ENCODE results near the gene SLC25A22. TPM values are rescaled to one million over a fixed set of nuclear protein-coding genes. Genes with fewer than 3 reads are reported as not detected.
A peak's percentile ranks its signal among the peaks of the same experiment; 100 is the strongest.

SLC25A22 gene
- total RNA-seq, 1 experiment from 2014 or later: 38.1 TPM

GRCh38 chr11:828506-829175 lies 30.6 kb upstream of the SLC25A22 start:
- Histone ChIP-seq H3K4me3 (ENCODE audit: low read depth, low read length, poor library complexity, severe bottlenecking) (no peak overlapping the region), H3K27me3 (replicated peaks; ENCODE audit: insufficient read depth, low read depth, low read length, poor library complexity) (no peaks in the 10 kb centered on the region), H3K36me3 (ENCODE audit: insufficient read depth, low read length, poor library complexity, severe bottlenecking) (peaks cover 4% of the 10 kb centered on the region), H3K27ac (ENCODE audit: low read depth, low read length, poor library complexity, severe bottlenecking) (no peak overlapping the region), H3K4me1 (ENCODE audit: insufficient read depth, low read length, poor library complexity, severe bottlenecking) (peaks cover 25% of the 10 kb centered on the region), H3K9me3 (ENCODE audit: low read depth, low read length, poor library complexity, severe bottlenecking) (no peaks in the 10 kb centered on the region)
- CTCF ChIA-PET: no interaction called here
- intact Hi-C loops (cut with micrococcal nuclease; ENCODE audit: unreplicated experiment): no loop called here
- TF ChIP-seq EZH2 (IDR thresholded peaks at IDR 0.05; ENCODE audit: borderline replicate concordance, low read depth, low read length, poor library complexity, severe bottlenecking): no peak
- no peak for TF ChIP-seq CTCF (conservative IDR thresholded peaks at IDR 0.05; ENCODE audit: low read depth, low read length)
- BruUV-seq (replicated peaks): no TSS peak
- no peak for DNase-seq (ENCODE audit: low spot score)
- POLR2A ChIA-PET (ENCODE audit: low non-redundant PET): interaction anchor here (0.5 kb wide), 1 partner anchor 10 kb away, joined by 3 read pairs; no protein-coding TSS in a partner anchor

- H3K9me3 ChIP-seq (ENCODE audit: low read depth, low read length, poor library complexity, severe bottlenecking): no peaks in the 10 kb centered on the region
- peak within 1 kb of the TSS; percentile 35 for H3K4me3 ChIP-seq (ENCODE audit: low read depth, low read length, poor library complexity, severe bottlenecking)
- no peak for DNase-seq (ENCODE audit: low spot score)
- H3K36me3 ChIP-seq (ENCODE audit: insufficient read depth, low read length, poor library complexity, severe bottlenecking): peaks cover 4% of the 10 kb centered on the region
- POLR2A ChIA-PET (ENCODE audit: low non-redundant PET): no interaction called here
- CTCF ChIA-PET: no interaction called here
- TF ChIP-seq CTCF (conservative IDR thresholded peaks at IDR 0.05; ENCODE audit: low read depth, low read length): no peak
- no peak for TF ChIP-seq EZH2 (IDR thresholded peaks at IDR 0.05; ENCODE audit: borderline replicate concordance, low read depth, low read length, poor library complexity, severe bottlenecking)
- intact Hi-C loops (cut with micrococcal nuclease; ENCODE audit: unreplicated experiment): no loop called here
- no peak within 1 kb of the TSS for H3K27ac ChIP-seq (ENCODE audit: low read depth, low read length, poor library complexity, severe bottlenecking)
- H3K27me3 ChIP-seq (replicated peaks; ENCODE audit: insufficient read depth, low read depth, low read length, poor library complexity): no peaks in the 10 kb centered on the region
- H3K4me1 ChIP-seq (ENCODE audit: insufficient read depth, low read length, poor library complexity, severe bottlenecking): peaks cover 25% of the 10 kb centered on the region
- no TSS peak for BruUV-seq (replicated peaks)
These were observed 29.8 kb upstream of the SLC25A22 start, which contains the start of gene CRACR2B for GRCh38 chr11:827897-828192. CRACR2B (plus strand) TSS chr11:827919; CDS start chr11:828608, 689 bp downstream.

GRCh38 chr11:827146-827896 lies 29.2 kb upstream of the SLC25A22 start:
- Histone ChIP-seq H3K27ac (ENCODE audit: low read depth, low read length, poor library complexity, severe bottlenecking) (no peak overlapping the region), H3K9me3 (ENCODE audit: low read depth, low read length, poor library complexity, severe bottlenecking) (no peaks in the 10 kb centered on the region), H3K4me1 (ENCODE audit: insufficient read depth, low read length, poor library complexity, severe bottlenecking) (peaks cover 23% of the 10 kb centered on the region), H3K27me3 (replicated peaks; ENCODE audit: insufficient read depth, low read depth, low read length, poor library complexity) (no peaks in the 10 kb centered on the region), H3K4me3 (ENCODE audit: low read depth, low read length, poor library complexity, severe bottlenecking) (peak overlapping the region; percentile 35), H3K36me3 (ENCODE audit: insufficient read depth, low read length, poor library complexity, severe bottlenecking) (peaks cover 4% of the 10 kb centered on the region)
- DNase-seq (ENCODE audit: low spot score): no peak
- intact Hi-C loops (cut with micrococcal nuclease; ENCODE audit: unreplicated experiment): no loop called here
- CTCF ChIA-PET: no interaction called here
- BruUV-seq (replicated peaks): no TSS peak
- POLR2A ChIA-PET (ENCODE audit: low non-redundant PET): no interaction called here
- TF ChIP-seq EZH2 (IDR thresholded peaks at IDR 0.05; ENCODE audit: borderline replicate concordance, low read depth, low read length, poor library complexity, severe bottlenecking) (no peak), CTCF (conservative IDR thresholded peaks at IDR 0.05; ENCODE audit: low read depth, low read length) (no peak)

Measured in A673 (cell line).